Amniotic stem cell (primary cell): Measurements from ENCODE around the gene KCNMB2.
"Not testable (repeated sequence)": the region's sequence is repeated elsewhere in the genome, so short reads cannot be mapped to it uniquely, and the experiment has no call there.

ENCODE experiments used
- DNase-seq: peaks from one replicate; lab custom pipeline; 2025; lab: John Stamatoyannopoulos, UW

Gene KCNMB2

GRCh38 chr3:178705925-178706324 is 169.7 kb downstream of the KCNMB2 start:
- DNase-seq: no peak

- no peak for DNase-seq
Observed at GRCh38 chr3:178706411-178706810, 170.2 kb downstream of the KCNMB2 start.

DNA sequence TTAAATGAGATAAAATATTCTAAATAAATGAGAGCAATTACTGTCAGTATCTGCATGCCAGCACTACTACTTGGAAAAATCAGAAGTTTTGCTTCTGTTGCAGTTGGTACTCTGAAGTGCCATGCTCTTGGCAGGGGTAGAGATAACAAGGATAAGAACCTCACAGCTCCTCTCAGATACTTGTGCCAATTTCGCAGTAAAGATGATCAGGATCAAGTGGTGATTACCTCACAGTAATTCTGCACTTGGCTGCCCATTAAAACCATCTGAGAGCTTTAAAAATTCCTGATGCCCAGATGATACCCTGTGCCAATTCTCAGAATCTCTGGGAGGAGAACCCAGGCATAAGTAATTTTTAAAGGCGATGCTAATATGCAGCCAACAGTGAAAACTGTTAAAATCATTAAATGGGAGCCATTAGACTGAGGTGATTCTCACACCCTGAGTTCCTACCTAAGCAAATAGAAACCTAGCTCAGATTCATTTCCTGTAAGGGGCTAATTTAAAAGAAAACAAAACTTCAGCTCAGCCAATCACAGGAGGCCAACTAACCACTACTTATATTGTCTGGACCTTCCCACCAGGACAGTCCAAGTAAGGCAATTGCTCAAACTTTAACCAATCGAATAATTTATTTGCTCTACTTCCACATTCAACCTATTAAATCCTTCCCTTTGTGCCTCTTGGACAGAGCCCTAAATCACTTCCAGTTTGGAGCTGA is 171.2 kb downstream of the KCNMB2 start:
- DNase-seq: no peak

GRCh38 chr3:178709051-178709450 is 172.8 kb downstream of the KCNMB2 start:
- no peak for DNase-seq

DNA sequence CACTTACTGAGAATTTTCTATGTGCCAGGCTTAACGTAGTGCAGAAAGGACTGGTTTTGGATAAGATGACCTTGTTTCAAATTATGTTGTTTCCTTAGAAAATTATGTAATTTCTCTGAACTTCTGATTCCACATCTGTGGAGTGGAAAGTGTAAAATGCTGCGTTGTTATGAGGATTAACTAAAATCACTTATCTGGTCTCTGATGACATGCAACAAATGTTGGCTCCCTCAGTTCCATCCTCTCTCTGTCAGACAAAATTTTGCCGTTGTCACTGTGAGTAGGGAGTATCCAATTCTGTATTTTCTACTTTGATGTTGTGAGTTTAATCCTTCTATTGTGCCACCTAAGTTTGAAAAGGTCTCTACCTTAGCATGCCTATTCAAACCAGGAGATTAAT is 175.5 kb downstream of the KCNMB2 start:
- DNase-seq: no peak

- DNase-seq: no peak
Observed at GRCh38 chr3:178712247-178712646, 176.0 kb downstream of the KCNMB2 start.

DNA sequence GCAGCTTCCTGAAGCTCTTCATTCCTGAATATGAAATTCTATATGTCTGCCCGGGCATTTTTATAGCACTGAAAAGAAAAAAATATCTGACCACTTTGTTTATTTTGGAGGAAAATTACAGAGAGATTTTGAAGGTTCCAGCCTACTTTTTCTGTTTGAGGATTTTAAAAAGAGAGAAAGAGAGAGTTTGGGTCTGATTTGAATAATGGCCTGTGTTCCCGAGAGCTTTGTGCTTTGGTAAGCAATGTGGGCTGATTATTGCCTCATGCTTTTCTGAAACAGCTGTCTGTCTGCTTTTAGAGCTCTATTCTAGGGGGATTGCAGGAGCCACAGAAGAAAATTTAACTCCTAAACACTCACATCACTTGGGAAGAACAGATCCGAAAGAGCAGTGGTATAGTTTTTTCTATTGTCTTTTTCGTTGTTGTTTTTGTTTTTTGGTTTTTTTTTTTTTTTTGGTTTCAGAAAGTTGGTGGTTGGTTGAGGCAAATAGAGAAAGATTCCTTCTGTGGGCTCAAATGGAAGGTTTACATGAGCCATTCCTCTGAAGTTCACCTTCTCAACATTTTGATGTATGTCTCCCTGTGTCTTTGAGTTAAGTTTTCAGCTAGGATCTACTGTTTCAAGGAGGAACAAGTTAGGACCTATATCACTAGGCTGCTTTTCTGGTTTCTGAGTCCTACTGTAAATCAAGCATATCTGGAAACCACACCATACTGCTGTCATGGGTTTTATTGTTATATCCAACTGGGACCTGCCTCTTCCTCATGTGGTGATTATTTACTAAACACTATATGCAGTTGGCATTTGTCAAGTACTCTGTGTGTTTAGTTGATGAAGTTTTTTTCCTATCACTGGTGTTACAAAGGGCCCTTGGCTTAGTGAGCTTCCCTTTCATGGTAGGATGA is 178.9 kb downstream of the KCNMB2 start:
- DNase-seq: no peak

GRCh38 chr3:178718995-178719635 is 182.9 kb downstream of the KCNMB2 start:
- no peak for DNase-seq

- DNase-seq: no peak
Observed at GRCh38 chr3:178732824-178733223, 196.6 kb downstream of the KCNMB2 start.

GRCh38 chr3:178735032-178735674 is 198.9 kb downstream of the KCNMB2 start:
- DNase-seq: no peak

DNA sequence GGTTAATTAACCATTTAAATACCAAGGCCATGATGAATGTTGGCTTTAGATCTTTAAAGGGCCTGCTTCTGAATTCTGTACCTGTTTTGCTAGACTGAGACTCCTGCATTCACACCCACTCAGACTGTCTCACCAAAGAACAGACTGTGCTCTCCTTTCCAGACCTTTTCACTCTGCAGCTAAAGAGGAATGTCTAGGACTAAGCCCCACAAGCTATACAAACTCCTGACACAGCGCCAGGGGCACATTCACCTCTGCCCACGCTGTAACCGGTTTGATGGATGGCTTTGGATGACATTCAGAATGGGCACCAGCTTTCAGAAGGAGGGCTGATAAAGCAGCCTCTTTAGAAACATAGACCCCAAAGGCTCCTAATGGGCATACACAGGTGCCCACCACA is 200.1 kb downstream of the KCNMB2 start:
- no peak for DNase-seq

DNA sequence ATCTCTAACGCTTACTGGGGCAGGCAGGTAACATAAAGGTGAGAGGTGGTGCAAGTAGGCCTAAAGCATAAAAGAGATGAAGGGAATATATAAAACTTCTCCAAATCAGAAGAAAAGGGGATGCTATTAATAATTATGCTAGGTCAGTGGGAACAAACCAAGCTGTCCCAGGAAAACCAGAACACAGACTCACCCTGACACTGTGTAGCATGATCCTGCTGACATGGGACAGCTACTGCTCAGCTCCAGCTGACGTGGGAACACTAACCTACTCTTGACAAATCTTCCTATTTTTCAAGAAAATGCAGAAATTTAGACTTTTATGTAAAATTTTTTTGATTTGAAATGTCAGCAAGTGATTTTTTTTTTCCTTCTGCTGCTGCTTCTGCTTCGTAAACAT is 203.5 kb downstream of the KCNMB2 start:
- no peak for DNase-seq

GRCh38 chr3:178741020-178741419 is 204.8 kb downstream of the KCNMB2 start:
- no peak for DNase-seq

DNA sequence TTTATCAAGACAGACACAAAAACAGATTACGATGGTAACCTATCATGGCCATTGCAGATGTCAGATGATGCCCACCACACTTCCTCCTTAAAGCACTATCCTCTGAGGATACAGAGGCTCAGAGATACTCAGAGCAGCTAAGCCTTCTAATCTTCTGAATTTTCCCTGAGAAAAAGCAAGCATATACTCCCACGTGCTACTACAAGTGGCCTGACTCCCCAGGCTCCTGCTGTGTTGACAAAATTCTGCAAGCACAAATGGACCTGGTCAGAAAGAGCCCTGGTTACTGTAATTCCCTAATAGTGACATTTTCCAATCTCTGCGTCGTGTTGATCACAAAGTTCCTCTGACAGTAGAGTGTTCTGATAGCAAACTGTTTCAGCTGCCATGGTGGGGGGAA is 207.1 kb downstream of the KCNMB2 start:
- no peak for DNase-seq

- DNase-seq: not testable (repeated sequence)
Observed at GRCh38 chr3:178745861-178746655, 209.8 kb downstream of the KCNMB2 start.

- DNase-seq: no peak
Observed at GRCh38 chr3:178748874-178749273, 212.6 kb downstream of the KCNMB2 start.

GRCh38 chr3:178749471-178749870 is 213.2 kb downstream of the KCNMB2 start:
- DNase-seq: no peak

DNA sequence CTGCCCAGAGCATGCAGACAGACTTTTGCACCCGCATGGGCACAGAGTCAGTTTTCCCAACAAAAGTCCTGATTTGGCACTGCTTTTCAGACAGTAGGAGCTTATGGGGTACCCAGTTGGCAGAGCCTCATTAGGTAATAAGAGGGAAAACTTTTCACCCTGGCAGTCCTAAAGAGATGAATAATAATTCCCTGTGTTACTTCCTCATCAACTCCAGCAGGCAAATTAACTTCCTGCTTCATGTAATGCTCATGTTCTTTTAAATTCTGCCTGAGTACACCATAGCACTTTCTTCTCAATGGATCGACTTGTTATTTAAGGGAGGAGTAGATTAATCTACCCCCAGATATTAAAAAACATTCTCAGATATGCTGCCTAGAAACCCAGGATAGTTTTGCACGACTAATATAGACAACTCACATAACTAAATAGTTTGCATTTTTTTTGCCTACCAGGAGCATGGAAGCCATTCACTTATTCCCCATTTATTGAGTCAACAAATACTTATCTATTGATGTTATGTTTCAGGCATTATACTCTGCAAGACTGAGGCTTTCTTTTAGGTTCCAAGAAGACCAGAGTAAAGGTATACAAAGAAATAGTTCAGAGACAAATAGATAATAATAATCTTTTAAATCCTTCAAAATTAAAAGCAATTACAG is 214.5 kb downstream of the KCNMB2 start:
- no peak for DNase-seq

DNA sequence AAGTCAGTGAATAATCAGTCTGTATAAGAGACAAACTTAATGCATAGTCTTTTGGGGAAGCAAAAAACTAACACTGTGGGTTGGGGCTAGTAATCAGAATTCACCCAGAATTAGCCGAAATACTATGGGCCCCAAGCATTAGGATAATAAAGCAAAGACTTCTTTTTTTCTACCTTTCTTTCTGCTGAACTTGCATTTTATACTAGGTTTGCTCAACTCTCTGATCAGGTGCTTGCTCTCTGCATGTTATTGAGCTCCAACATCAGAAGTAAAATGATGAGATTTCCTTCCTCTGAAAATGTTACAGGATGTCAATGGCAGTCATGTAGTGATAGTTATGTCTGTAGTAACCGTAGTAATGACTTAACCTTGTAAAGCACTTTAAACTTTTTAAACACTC is 216.6 kb downstream of the KCNMB2 start:
- DNase-seq: no peak

GRCh38 chr3:178754852-178755510 is 218.7 kb downstream of the KCNMB2 start:
- DNase-seq: no peak
